Ishikawa (cell line): ENCODE measurements around the gene HOXC4.
A peak's percentile ranks its signal among the peaks of the same experiment; 100 is the strongest.
"Not testable (repeated sequence)": the region's sequence is repeated elsewhere in the genome, so short reads cannot be mapped to it uniquely, and the experiment has no call there.

Experiments
- CREB1 ChIP-seq: IDR thresholded peaks from 2 replicates; pipeline ENCODE4 v1.6.1; 2012; ENCODE audit warnings: low read depth
- EGR1 ChIP-seq: IDR thresholded peaks from 2 replicates; pipeline ENCODE4 v1.6.1; 2012
- EP300 ChIP-seq: IDR thresholded peaks from 2 replicates; pipeline ENCODE4 v1.6.1; 2012; ENCODE audit warnings: borderline replicate concordance
- FOXM1 ChIP-seq: IDR thresholded peaks from 2 replicates; pipeline ENCODE4 v1.6.1; 2012; ENCODE audit warnings: low read depth, borderline replicate concordance
- MAX ChIP-seq: IDR thresholded peaks from 2 replicates; pipeline ENCODE4 v1.6.1; 2012
- NFIC ChIP-seq: IDR thresholded peaks from 2 replicates; pipeline ENCODE4 v1.6.1; 2012
- RAD21 ChIP-seq: IDR thresholded peaks from 2 replicates; pipeline ENCODE4 v1.6.1; 2012; ENCODE audit warnings: low read depth
- REST ChIP-seq: IDR thresholded peaks from 2 replicates; pipeline ENCODE4 v1.6.1; 2012; ENCODE audit warnings: low read depth, mild to moderate bottlenecking
- TCF12 ChIP-seq: IDR thresholded peaks from 2 replicates; pipeline ENCODE4 v1.6.1; 2012; ENCODE audit warnings: low read depth
- TEAD4 ChIP-seq: IDR thresholded peaks from 2 replicates; pipeline ENCODE4 v1.6.1; 2012
- YY1 ChIP-seq: IDR thresholded peaks from 2 replicates; pipeline ENCODE4 v1.6.1; 2012; ENCODE audit warnings: low read depth
- ZBTB7A ChIP-seq: IDR thresholded peaks from 2 replicates; pipeline ENCODE4 v1.6.1; 2012; ENCODE audit warnings: low read depth

GRCh38 chr12:54102223-54102622 is 48.6 kb downstream of the HOXC4 start:
- not testable (repeated sequence) for TF ChIP-seq YY1, EGR1, TCF12, EP300, NFIC, TEAD4, FOXM1, RAD21, CREB1, ZBTB7A, MAX
- TF ChIP-seq REST = peak; percentile 65
